Measurements from ENCODE around the gene PLCXD1.

- no peak for TF ChIP-seq EZH2 (IDR thresholded peaks at IDR 0.05)
- no peak for TF ChIP-seq CTCF (IDR thresholded peaks at IDR 0.05)
These were observed 55.0 kb downstream of the PLCXD1 start for GRCh38 chrX:336227-336626.

All from neural progenitor cell (in vitro differentiated cells).